ENCODE measurements around the gene COLEC11. TPM values are rescaled to one million over a fixed set of nuclear protein-coding genes. Genes with fewer than 3 reads are reported as not detected.
A peak's percentile ranks its signal among the peaks of the same experiment; 100 is the strongest.

The COLEC11 gene
- total and polyA plus RNA-seq, 8 donors: 0.84 to 7.1 (median 4.3) TPM

- H3K27me3 ChIP-seq: no peaks in the 10 kb centered on the region
- H3K9me3 ChIP-seq: no peaks in the 10 kb centered on the region
- intact Hi-C loops (cut with DNase I): no loop called here
- H3K4me3 ChIP-seq: no peak overlapping the region
- ATAC-seq (no peak), DNase-seq (no peak)
- no peaks in the 10 kb centered on the region for H3K4me1 ChIP-seq
- TF ChIP-seq CTCF (IDR thresholded peaks at IDR 0.05): no peak
- no peaks in the 10 kb centered on the region for H3K36me3 ChIP-seq
- H3K27ac ChIP-seq: no peak overlapping the region
Measured at GRCh38 chr2:3624059-3624794, 29.3 kb downstream of the COLEC11 start.

GRCh38 chr2:3625186-3625585 is 30.3 kb downstream of the COLEC11 start:
- Histone ChIP-seq H3K9me3 (no peaks in the 10 kb centered on the region), H3K27ac (no peak overlapping the region), H3K4me3 (no peak overlapping the region), H3K4me1 (no peaks in the 10 kb centered on the region), H3K36me3 (no peaks in the 10 kb centered on the region), H3K27me3 (no peaks in the 10 kb centered on the region)
- DNase-seq (peak in 2 of 4 donors; percentile 27 to 45), ATAC-seq (no peak)
- intact Hi-C loops (cut with DNase I): no loop called here
- TF ChIP-seq CTCF (IDR thresholded peaks at IDR 0.05): no peak

- Histone ChIP-seq H3K27ac (peak overlapping the region in 1 of 2 donors; percentile 48), H3K36me3 (no peaks in the 10 kb centered on the region), H3K4me3 (no peak overlapping the region), H3K27me3 (no peaks in the 10 kb centered on the region), H3K9me3 (no peaks in the 10 kb centered on the region), H3K4me1 (no peaks in the 10 kb centered on the region)
- peak in 2 of 4 donors; percentile 26 to 59 for DNase-seq
- intact Hi-C loops (cut with DNase I): no loop called here
- TF ChIP-seq CTCF (IDR thresholded peaks at IDR 0.05): no peak
- ATAC-seq: no peak
Measured at GRCh38 chr2:3626118-3626811, 31.4 kb downstream of the COLEC11 start.

- no peak for ATAC-seq
- peak overlapping the region in 1 of 2 donors; percentile 48 for H3K27ac ChIP-seq
Measured at GRCh38 chr2:3626812-3627499, 32.0 kb downstream of the COLEC11 start.

More at GRCh38 chr2:3626812-3627499, 32.0 kb downstream of the COLEC11 start:
- H3K27me3 ChIP-seq: no peaks in the 10 kb centered on the region
- no peak overlapping the region for H3K4me3 ChIP-seq
- H3K9me3 ChIP-seq: no peaks in the 10 kb centered on the region
- H3K4me1 ChIP-seq: no peaks in the 10 kb centered on the region
- DNase-seq: peak in 2 of 4 donors; percentile 29 to 53
- no peaks in the 10 kb centered on the region for H3K36me3 ChIP-seq
- intact Hi-C loops (cut with DNase I): no loop called here
- TF ChIP-seq CTCF (IDR thresholded peaks at IDR 0.05): peak in 1 of 2 donors; percentile 7

Data from left lung (tissue), 10 donors.